Esophagus squamous epithelium (tissue), 5 donors: ENCODE measurements around the gene TDRD9. TPM values are rescaled to one million over a fixed set of nuclear protein-coding genes. Genes with fewer than 3 reads are reported as not detected.

Experiments used
- DNase-seq: peaks from one replicate; lab custom pipeline; 2025; lab: John Stamatoyannopoulos, UW
- H3K27ac ChIP-seq, 4 donors: fragments of 200-600 bp; sonication (generic); one replicate each; pipeline ENCODE4 v1.5.1; 2016 to 2019; ENCODE audit warnings: mild to moderate bottlenecking in 1 of 4
- H3K27me3 ChIP-seq, 4 donors: fragments of 200-600 bp; sonication (generic); 1 replicate in 3 of 4; 2 replicates in 1 of 4; pipeline versions ENCODE4 v1.5.1 to v1.6.0; 2017 to 2021; ENCODE audit warnings: antibody characterized with exemption in 1 of 4
- H3K36me3 ChIP-seq, 3 donors: fragments of 200-600 bp; sonication (generic); one replicate each; pipeline ENCODE4 v1.5.1; 2016 to 2019
- H3K4me1 ChIP-seq, 3 donors: fragments of 200-600 bp; sonication (generic); one replicate each; pipeline ENCODE4 v1.5.1; 2017 to 2019
- H3K4me3 ChIP-seq, 4 donors: fragments of 200-600 bp; sonication (generic); 1 replicate in 3 of 4; 2 replicates in 1 of 4; pipeline ENCODE4 v1.5.1; 2016 to 2019; ENCODE audit warnings: mild to moderate bottlenecking in 2 of 4, moderate library complexity in 1 of 4
- H3K9me3 ChIP-seq, 3 donors: fragments of 200-600 bp; sonication (generic); one replicate each; pipeline ENCODE4 v1.5.1; 2016 to 2019
- POLR2A ChIP-seq, 4 donors: fragments of 450-650 bp; IDR thresholded peaks; one replicate each; pipeline ENCODE4 v1.6.1; 2017; ENCODE audit warnings: antibody characterized with exemption in 4 of 4, mild to moderate bottlenecking in 4 of 4, moderate library complexity in 3 of 4
- whole genome bisulfite sequencing, 2 donors: methylation state at CpG; one replicate each; pipeline ENCODE4 v1.1.5; 2018; 5-methylcytosine and 5-hydroxymethylcytosine counted together
- intact Hi-C: fragments of 100-400 bp; cut with DNase I; formaldehyde crosslinking; loops from one replicate; pipeline ENCODE4 v1.15.0; 2022
- total RNA-seq, 4 donors: library from RNA; depleted of rRNA; stranded (reverse); fragments of >200 nt; gene quantifications; one replicate each; pipeline ENCODE4 v1.1.0, GENCODE V29; 2016
- TF ChIP-seq, protein P1 (sequence below), 6 experiments: fragments of 450-650 bp in 4 of 6; fragments of 200-600 bp in 2 of 6; sonication (generic) in 2 of 6; IDR thresholded peaks; one replicate each; pipeline ENCODE4 v1.5.1; 2016 to 2019; ENCODE audit warnings: antibody characterized with exemption in 6 of 6, mild to moderate bottlenecking in 4 of 6, moderate library complexity in 4 of 6
- donor health status: DM: yes; HTN: yes; CAD: no.

Gene TDRD9
- total RNA-seq, 4 donors from 2014 or later = 0.09 to 6.0 (median 0.74) TPM

DNA sequence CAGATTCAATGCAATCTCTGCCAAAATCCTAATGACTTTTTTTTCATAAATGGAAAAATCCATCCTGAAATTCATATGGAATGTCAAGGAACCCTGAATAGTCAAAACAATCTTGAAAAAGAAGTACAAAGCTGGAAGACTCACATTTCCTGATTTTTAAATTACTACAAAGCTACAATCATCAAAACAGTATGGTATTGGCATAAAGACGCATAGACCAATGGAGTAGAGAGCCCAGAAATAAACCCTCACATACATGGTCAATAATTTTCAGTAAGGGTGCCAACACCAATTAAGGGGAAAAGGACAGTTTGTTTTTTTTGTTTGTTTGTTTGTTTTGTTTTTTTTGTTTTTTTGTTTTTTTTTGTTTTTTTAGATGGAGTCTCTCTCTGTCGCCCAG lies 18.7 kb downstream of the TDRD9 start:
- WGBS, 2 donors = 88 to 91% methylated on average over 2 of the region's 2 CpGs

DNA sequence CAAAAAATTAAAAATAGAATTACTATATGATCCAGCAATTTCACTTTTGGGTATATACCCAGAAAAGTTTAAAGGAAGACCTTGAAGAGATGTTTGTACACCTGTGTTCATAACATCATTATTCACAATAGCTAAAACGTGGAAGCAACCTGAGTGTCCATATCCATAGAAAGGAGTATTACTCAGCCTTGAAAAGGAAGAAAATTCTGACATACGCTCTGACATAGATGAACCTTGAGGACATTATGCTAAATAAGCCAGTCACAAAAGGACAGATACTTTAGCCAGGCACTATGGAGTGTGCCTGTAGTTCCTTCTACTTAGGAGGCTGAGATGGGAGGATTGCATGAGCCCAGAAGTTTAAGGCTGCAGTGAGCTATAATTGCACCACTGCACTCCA lies 20.2 kb downstream of the TDRD9 start:
- WGBS, 2 donors = 72 to 80% methylated on average over 2 of the region's 2 CpGs
- intact Hi-C loops = no loop called here
- Histone ChIP-seq H3K4me1 (no peaks in the 10 kb centered on the region), H3K36me3 (no peaks in the 10 kb centered on the region), H3K27me3 (peaks cover 0 to 34% (median 0%) of the 10 kb centered on the region in 4 donors), H3K27ac (no peak overlapping the region), H3K4me3 (no peak overlapping the region), H3K9me3 (peaks cover 0 to 5% (median 0%) of the 10 kb centered on the region in 3 donors)
- TF ChIP-seq POLR2A (IDR thresholded peaks at IDR 0.05) = no peak
- TF ChIP-seq, protein P1, sequence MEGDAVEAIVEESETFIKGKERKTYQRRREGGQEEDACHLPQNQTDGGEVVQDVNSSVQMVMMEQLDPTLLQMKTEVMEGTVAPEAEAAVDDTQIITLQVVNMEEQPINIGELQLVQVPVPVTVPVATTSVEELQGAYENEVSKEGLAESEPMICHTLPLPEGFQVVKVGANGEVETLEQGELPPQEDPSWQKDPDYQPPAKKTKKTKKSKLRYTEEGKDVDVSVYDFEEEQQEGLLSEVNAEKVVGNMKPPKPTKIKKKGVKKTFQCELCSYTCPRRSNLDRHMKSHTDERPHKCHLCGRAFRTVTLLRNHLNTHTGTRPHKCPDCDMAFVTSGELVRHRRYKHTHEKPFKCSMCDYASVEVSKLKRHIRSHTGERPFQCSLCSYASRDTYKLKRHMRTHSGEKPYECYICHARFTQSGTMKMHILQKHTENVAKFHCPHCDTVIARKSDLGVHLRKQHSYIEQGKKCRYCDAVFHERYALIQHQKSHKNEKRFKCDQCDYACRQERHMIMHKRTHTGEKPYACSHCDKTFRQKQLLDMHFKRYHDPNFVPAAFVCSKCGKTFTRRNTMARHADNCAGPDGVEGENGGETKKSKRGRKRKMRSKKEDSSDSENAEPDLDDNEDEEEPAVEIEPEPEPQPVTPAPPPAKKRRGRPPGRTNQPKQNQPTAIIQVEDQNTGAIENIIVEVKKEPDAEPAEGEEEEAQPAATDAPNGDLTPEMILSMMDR (IDR thresholded peaks at IDR 0.05) = no peak
- no peak for DNase-seq

More for the DNA sequence above, 18.7 kb downstream of the TDRD9 start:
- no peak for DNase-seq
- no peak overlapping the region for H3K4me3 ChIP-seq
- intact Hi-C loops = no loop called here
- peaks cover 0 to 5% (median 0%) of the 10 kb centered on the region in 3 donors for H3K9me3 ChIP-seq
- H3K4me1 ChIP-seq = no peaks in the 10 kb centered on the region
- no peak overlapping the region for H3K27ac ChIP-seq
- H3K27me3 ChIP-seq = peaks cover 0 to 45% (median 0%) of the 10 kb centered on the region in 4 donors
- TF ChIP-seq POLR2A (IDR thresholded peaks at IDR 0.05) = no peak
- TF ChIP-seq, protein P1 (IDR thresholded peaks at IDR 0.05) = no peak
- no peaks in the 10 kb centered on the region for H3K36me3 ChIP-seq

DNA sequence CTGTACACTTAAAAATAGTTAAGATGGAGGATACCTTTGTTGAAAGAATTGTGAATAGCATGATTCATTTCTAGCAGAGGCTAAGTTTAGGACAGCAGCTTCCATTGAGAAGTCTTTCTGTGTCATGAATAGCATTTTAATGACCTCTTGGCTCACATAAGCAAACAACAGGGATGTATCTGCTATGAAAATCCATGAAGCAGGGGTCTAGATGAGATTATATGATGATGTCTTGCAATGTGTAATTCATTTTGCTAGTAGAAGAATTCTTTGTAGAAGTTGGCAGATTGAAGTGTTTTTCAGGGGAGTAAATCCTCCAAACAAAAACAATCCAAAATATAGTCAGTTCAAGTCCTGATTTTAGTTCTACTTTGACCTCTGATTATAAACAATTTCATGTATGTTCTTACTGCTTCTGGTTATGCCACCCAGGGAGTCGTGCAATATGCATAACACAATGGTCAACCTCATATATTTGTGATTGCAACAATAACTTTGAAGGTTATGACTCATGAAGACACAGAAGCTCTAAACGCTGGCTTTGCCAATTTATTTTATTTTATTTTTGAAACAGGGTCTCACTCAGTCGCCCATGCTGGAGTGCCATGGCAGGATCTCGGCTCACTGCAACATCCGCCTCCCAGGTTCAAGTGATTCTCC lies 21.0 kb downstream of the TDRD9 start:
- no peaks in the 10 kb centered on the region for H3K4me1 ChIP-seq
- 49 to 69% methylated on average over 5 of the region's 5 CpGs for WGBS, 2 donors
- H3K9me3 ChIP-seq = peaks cover 0 to 5% (median 0%) of the 10 kb centered on the region in 3 donors
- no peak overlapping the region for H3K4me3 ChIP-seq
- H3K36me3 ChIP-seq = no peaks in the 10 kb centered on the region
- DNase-seq = no peak
- intact Hi-C loops = no loop called here
- no peak for TF ChIP-seq POLR2A (IDR thresholded peaks at IDR 0.05)
- TF ChIP-seq, protein P1 (IDR thresholded peaks at IDR 0.05) = no peak
- H3K27ac ChIP-seq = no peak overlapping the region
- H3K27me3 ChIP-seq = peaks cover 0 to 36% (median 0%) of the 10 kb centered on the region in 4 donors

DNA sequence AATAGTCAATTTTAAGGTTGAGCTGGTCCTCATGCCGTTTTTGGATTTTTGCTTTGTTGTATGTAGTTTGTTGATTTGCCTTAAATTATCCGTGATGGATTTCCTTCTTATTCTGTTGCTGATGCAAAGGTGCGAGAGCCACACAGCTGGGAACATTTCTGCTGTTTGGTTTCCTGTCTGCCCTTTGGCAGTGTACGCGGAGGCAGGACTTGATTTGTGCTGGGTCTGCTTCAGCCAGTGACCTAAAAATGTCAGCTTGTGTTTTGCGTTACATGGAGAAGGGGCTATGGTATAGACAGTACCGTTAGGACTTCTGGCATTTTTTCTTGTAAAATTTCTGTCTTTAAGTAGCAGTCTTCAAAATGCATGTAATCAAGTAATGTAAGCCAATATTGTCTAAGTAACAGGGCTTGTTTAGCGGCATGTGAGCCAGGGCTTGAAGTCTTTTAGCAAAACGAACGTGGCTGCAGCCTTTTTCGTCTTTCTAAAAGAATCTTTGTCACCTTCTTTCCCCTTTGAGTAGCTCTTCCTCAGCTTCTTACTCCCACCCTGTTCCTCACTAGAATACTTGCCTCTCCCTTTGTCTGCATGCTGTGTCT lies 32.3 kb downstream of the TDRD9 start:
- WGBS, 2 donors = 67 to 68% methylated on average over 11 of the region's 11 CpGs
- H3K36me3 ChIP-seq = no peaks in the 10 kb centered on the region
- no peak overlapping the region for H3K27ac ChIP-seq
- intact Hi-C loops = no loop called here
- no peak overlapping the region for H3K4me3 ChIP-seq
- H3K27me3 ChIP-seq = peaks cover 0 to 5% (median 0%) of the 10 kb centered on the region in 4 donors
- no peak for TF ChIP-seq POLR2A (IDR thresholded peaks at IDR 0.05)
- TF ChIP-seq, protein P1 (IDR thresholded peaks at IDR 0.05) = no peak
- no peak for DNase-seq
- no peaks in the 10 kb centered on the region for H3K4me1 ChIP-seq
- H3K9me3 ChIP-seq = no peaks in the 10 kb centered on the region

DNA sequence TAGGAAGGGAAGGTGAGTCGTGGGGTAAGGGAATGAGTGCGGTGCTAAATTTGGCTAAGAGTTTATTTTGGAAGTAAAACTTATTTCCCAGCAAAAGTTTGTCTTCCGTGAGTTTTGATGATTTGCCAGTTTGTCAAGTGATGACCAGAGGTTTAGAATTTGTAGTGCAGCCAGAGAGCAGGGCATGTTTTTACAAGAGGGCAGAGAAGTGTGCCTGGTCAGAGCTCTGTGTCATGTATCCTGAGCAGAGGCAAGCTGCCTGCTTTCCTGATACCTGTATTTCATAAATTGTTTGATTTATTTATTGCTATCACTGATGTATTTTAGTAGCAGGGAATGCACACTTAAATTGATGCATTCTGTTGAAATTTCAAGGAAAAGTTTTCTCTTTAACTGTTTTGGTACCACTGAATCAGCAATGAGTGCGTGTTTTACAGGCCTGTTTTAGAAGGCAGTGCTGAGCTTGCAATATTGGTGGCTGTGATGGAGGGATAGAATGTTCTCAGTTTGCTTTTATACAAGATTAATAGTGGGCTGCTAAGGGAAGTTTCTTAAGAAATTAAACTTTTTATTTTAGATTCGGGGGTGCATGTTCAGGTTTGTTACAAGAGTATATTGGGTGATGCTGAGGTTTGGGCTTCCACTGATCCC lies 33.8 kb downstream of the TDRD9 start:
- WGBS, 2 donors = 61 to 62% methylated on average over 5 of the region's 5 CpGs
- intact Hi-C loops = no loop called here

More for the DNA sequence above, 33.8 kb downstream of the TDRD9 start:
- TF ChIP-seq, protein P1 (IDR thresholded peaks at IDR 0.05) = no peak
- TF ChIP-seq POLR2A (IDR thresholded peaks at IDR 0.05) = no peak
- H3K36me3 ChIP-seq = no peaks in the 10 kb centered on the region
- H3K4me1 ChIP-seq = no peaks in the 10 kb centered on the region
- H3K27me3 ChIP-seq = peaks cover 0 to 10% (median 0%) of the 10 kb centered on the region in 4 donors
- H3K9me3 ChIP-seq = no peaks in the 10 kb centered on the region
- H3K27ac ChIP-seq = no peak overlapping the region
- DNase-seq = no peak
- no peak overlapping the region for H3K4me3 ChIP-seq
